Measurements from ENCODE around the gene POPDC3.

DNA sequence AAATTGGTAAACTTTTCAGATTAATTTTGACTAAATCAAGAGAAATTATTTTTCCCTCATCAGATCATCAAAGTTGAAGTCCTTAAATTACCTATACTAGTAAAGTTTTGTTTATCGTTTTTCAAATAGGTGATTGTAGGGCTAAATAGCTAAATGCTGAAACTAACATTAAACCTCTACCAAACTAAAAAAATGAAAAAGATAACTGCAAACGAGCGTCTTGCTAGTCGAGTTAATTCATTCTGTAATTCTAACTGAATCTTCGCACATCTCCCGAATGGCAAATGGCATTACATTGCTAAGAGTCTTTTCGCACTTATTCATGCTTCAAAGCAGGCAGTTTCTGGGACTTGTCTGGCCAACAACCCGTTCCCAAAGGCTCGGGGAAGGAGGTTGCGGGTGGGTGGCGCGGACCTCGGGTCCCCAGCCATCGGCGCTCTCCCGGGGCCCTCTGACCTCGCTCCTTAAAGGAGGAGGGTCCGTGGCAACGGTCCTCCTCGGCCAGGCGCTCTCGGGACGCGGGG is 43.8 kb downstream of the POPDC3 start:
- no peak for TF ChIP-seq POLR2A (IDR thresholded peaks at IDR 0.05)
- TF ChIP-seq, protein P1, sequence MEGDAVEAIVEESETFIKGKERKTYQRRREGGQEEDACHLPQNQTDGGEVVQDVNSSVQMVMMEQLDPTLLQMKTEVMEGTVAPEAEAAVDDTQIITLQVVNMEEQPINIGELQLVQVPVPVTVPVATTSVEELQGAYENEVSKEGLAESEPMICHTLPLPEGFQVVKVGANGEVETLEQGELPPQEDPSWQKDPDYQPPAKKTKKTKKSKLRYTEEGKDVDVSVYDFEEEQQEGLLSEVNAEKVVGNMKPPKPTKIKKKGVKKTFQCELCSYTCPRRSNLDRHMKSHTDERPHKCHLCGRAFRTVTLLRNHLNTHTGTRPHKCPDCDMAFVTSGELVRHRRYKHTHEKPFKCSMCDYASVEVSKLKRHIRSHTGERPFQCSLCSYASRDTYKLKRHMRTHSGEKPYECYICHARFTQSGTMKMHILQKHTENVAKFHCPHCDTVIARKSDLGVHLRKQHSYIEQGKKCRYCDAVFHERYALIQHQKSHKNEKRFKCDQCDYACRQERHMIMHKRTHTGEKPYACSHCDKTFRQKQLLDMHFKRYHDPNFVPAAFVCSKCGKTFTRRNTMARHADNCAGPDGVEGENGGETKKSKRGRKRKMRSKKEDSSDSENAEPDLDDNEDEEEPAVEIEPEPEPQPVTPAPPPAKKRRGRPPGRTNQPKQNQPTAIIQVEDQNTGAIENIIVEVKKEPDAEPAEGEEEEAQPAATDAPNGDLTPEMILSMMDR (IDR thresholded peaks at IDR 0.05), result no peak

Measured in body of pancreas (tissue), 4 donors.